GM04503 (cell line): ENCODE results near the gene IL11RA.
"Not testable (repeated sequence)": the region's sequence is repeated elsewhere in the genome, so short reads cannot be mapped to it uniquely, and the experiment has no call there.

Experiments
- DNase-seq: peaks from one replicate; pipeline ENCODE4 v3.0.0-alpha.2; 2012; ENCODE audit warnings: low read depth

IL11RA gene

GRCh38 chr9:34629491-34629808 lies 22.5 kb upstream of the IL11RA start:
- no peak for DNase-seq

GRCh38 chr9:34630402-34631154 lies 21.4 kb upstream of the IL11RA start:
- DNase-seq: no peak

GRCh38 chr9:34633166-34633565 lies 18.8 kb upstream of the IL11RA start:
- no peak for DNase-seq

GRCh38 chr9:34633851-34634550 lies 18.0 kb upstream of the IL11RA start:
- DNase-seq: no peak

GRCh38 chr9:34634551-34635248 lies 17.3 kb upstream of the IL11RA start:
- DNase-seq: no peak

- no peak for DNase-seq
Measured at GRCh38 chr9:34635556-34635955, 16.4 kb upstream of the IL11RA start.

GRCh38 chr9:34636791-34637355 lies 15.1 kb upstream of the IL11RA start:
- no peak for DNase-seq

- DNase-seq: no peak
Measured at GRCh38 chr9:34637356-34638137, 14.4 kb upstream of the IL11RA start, which contains the start of gene SIGMAR1. Gene SIGMAR1, minus strand, starts transcription at chr9:34637787. Its CDS starts 90 bp downstream, at chr9:34637697.

- no peak for DNase-seq
Measured at GRCh38 chr9:34638138-34638445, 13.9 kb upstream of the IL11RA start.

GRCh38 chr9:34639322-34639721 lies 12.7 kb upstream of the IL11RA start:
- DNase-seq: not testable (repeated sequence)

GRCh38 chr9:34642679-34643078 lies 9.3 kb upstream of the IL11RA start:
- no peak for DNase-seq

- DNase-seq: no peak
Measured at GRCh38 chr9:34644766-34645314, 7.1 kb upstream of the IL11RA start.

- DNase-seq: no peak
Measured at GRCh38 chr9:34646211-34647083, 5.5 kb upstream of the IL11RA start, which contains the start of gene GALT. Gene GALT, plus strand, starts transcription at chr9:34646675. Its CDS starts 30 bp downstream, at chr9:34646705.

GRCh38 chr9:34647084-34647403 lies 4.9 kb upstream of the IL11RA start:
- DNase-seq: no peak

GRCh38 chr9:34647651-34648050 lies 4.3 kb upstream of the IL11RA start:
- DNase-seq: no peak

GRCh38 chr9:34648673-34649072 lies 3.3 kb upstream of the IL11RA start:
- DNase-seq: no peak

GRCh38 chr9:34650816-34651215 lies 1.2 kb upstream of the IL11RA start:
- no peak for DNase-seq

- no peak for DNase-seq
Measured at GRCh38 chr9:34651321-34651720, 664 bp upstream of the IL11RA start.

- no peak for DNase-seq
Measured at GRCh38 chr9:34652602-34653000, 616 bp downstream of the IL11RA start.

GRCh38 chr9:34653151-34654072 lies 1.4 kb downstream of the IL11RA start:
- no peak for DNase-seq
